PC-9 (cell line): Measurements from ENCODE around the gene VWA3B.

ENCODE experiments used
- CTCF ChIP-seq: fragments of 200-600 bp; sonication (generic); conservative IDR thresholded peaks from 2 replicates; pipeline ENCODE4 v1.6.1; 2017; ENCODE audit warnings: mixed run types, antibody characterized with exemption, mild to moderate bottlenecking, moderate library complexity
- EZH2 ChIP-seq: fragments of 200-600 bp; sonication (generic); IDR thresholded peaks from 2 replicates; pipeline ENCODE4 v1.8.0; 2017; ENCODE audit warnings: antibody characterized with exemption, low read depth

GRCh38 chr2:98240786-98241398, 153.9 kb downstream of the VWA3B start:
- no peak for TF ChIP-seq CTCF
- TF ChIP-seq EZH2: no peak
